Osteocyte (in vitro differentiated cells): Measurements from ENCODE around the gene CTSC. TPM values are rescaled to one million over a fixed set of nuclear protein-coding genes. Genes with fewer than 3 reads are reported as not detected.

ENCODE experiments used
- DNase-seq: peaks from one replicate; pipeline ENCODE4 v3.0.0; 2021; ENCODE audit warnings: mixed read lengths; ENCODE audit not compliant: unreplicated experiment; ENCODE audit errors: extremely low spot score
- H3K27ac Mint-ChIP-seq: one replicate; pipeline ENCODE4 v1.8.0; 2021; ENCODE audit warnings: mild to moderate bottlenecking, mixed read lengths; ENCODE audit not compliant: unreplicated experiment
- H3K27me3 Mint-ChIP-seq: one replicate; pipeline ENCODE4 v1.8.0; 2021; ENCODE audit warnings: mixed read lengths; ENCODE audit not compliant: unreplicated experiment
- H3K36me3 Mint-ChIP-seq: one replicate; pipeline ENCODE4 v1.8.0; 2021; ENCODE audit warnings: mixed read lengths; ENCODE audit not compliant: unreplicated experiment
- H3K4me1 Mint-ChIP-seq: one replicate; pipeline ENCODE4 v1.8.0; 2021; ENCODE audit warnings: mixed read lengths; ENCODE audit not compliant: unreplicated experiment
- H3K4me3 Mint-ChIP-seq: one replicate; pipeline ENCODE4 v1.8.0; 2021; ENCODE audit warnings: mild to moderate bottlenecking, moderate library complexity, mixed read lengths; ENCODE audit not compliant: unreplicated experiment
- H3K9me3 Mint-ChIP-seq: one replicate; pipeline ENCODE4 v1.8.0; 2021; ENCODE audit warnings: mixed read lengths; ENCODE audit not compliant: unreplicated experiment
- total RNA-seq: library from RNA; stranded (reverse); gene quantifications from 2 replicates; pipeline ENCODE4 v1.2.1, GENCODE V29; 2021
- TF ChIP-seq, protein P1 (sequence below): fragments of 200-600 bp; sonication (generic); IDR thresholded peaks from 2 replicates; pipeline ENCODE4 v1.5.0; 2021; ENCODE audit warnings: antibody characterized with exemption, mild to moderate bottlenecking, moderate library complexity

Gene CTSC
- total RNA-seq, 1 donor from 2014 or later = 1.3 TPM

DNA sequence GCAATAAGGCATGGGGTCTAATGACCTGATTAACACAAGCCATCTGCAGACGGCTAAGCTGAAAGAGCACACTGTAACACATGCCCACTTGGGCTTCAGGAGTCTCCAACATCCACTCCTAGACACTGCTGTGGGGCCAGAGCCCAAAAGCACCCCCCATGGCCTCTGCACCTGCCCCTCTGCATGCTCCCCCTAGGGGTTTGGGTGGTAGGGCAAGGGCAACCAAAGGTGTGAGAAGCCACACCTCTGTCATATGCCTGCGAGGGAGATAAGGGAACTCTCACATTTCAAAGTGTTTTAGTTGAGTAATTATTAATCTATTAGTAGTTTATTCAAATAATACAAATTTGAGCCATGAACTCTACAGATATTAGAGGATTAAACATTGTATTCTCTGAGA is 30.8 kb downstream of the CTSC start:
- no peaks in the 10 kb centered on the region for H3K36me3 Mint-ChIP-seq
- H3K27ac Mint-ChIP-seq = no peak overlapping the region
- no peak for DNase-seq
- TF ChIP-seq, protein P1, sequence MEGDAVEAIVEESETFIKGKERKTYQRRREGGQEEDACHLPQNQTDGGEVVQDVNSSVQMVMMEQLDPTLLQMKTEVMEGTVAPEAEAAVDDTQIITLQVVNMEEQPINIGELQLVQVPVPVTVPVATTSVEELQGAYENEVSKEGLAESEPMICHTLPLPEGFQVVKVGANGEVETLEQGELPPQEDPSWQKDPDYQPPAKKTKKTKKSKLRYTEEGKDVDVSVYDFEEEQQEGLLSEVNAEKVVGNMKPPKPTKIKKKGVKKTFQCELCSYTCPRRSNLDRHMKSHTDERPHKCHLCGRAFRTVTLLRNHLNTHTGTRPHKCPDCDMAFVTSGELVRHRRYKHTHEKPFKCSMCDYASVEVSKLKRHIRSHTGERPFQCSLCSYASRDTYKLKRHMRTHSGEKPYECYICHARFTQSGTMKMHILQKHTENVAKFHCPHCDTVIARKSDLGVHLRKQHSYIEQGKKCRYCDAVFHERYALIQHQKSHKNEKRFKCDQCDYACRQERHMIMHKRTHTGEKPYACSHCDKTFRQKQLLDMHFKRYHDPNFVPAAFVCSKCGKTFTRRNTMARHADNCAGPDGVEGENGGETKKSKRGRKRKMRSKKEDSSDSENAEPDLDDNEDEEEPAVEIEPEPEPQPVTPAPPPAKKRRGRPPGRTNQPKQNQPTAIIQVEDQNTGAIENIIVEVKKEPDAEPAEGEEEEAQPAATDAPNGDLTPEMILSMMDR = no peak
- H3K4me3 Mint-ChIP-seq = no peak overlapping the region
- no peaks in the 10 kb centered on the region for H3K9me3 Mint-ChIP-seq
- no peaks in the 10 kb centered on the region for H3K27me3 Mint-ChIP-seq
- no peaks in the 10 kb centered on the region for H3K4me1 Mint-ChIP-seq

DNA sequence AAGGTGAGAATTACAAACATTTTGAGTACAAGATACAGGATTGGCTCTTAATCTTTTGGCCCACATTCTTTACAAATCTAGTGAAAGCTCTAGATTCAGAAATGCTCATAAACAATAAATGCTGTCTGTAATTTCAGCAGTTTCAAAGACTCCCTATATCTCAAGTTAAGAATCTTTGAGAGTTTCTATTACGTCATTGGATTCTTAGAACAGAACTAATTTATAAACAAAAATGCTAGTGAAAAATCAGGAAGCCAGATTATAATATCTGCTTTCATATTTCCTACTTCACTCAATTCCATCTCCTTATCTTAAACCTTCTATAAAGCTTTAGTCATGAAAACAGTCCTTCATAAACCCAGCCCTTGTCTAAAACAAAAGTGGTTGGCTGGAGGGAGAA is 32.1 kb downstream of the CTSC start:
- Mint-ChIP-seq H3K9me3 (no peaks in the 10 kb centered on the region), H3K36me3 (no peaks in the 10 kb centered on the region), H3K4me3 (no peak overlapping the region), H3K4me1 (no peaks in the 10 kb centered on the region), H3K27ac (no peak overlapping the region), H3K27me3 (no peaks in the 10 kb centered on the region)
- TF ChIP-seq, protein P1 = no peak
- no peak for DNase-seq

DNA sequence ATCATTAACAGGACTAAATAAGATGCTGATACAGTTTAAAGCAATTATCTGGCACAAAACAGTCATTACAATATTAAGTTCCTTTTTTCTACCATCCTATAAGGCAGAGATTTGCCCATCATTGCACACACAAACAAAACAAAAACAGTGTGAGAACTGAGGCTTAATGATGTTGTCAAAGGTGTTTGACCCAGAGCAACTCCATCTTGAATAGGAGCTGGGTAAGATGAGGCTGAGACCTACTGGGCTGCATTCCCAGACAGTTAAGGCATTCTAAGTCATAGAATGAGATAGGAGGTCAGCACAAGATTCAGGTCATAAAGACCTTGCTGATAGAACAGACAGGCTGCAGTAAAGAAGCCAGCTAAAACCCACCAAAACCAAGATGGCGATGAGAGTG is 33.2 kb downstream of the CTSC start:
- no peak for DNase-seq
- no peak overlapping the region for H3K4me3 Mint-ChIP-seq
- no peak overlapping the region for H3K27ac Mint-ChIP-seq
- TF ChIP-seq, protein P1 = no peak
- no peaks in the 10 kb centered on the region for H3K36me3 Mint-ChIP-seq
- H3K9me3 Mint-ChIP-seq = no peaks in the 10 kb centered on the region
- no peaks in the 10 kb centered on the region for H3K4me1 Mint-ChIP-seq
- no peaks in the 10 kb centered on the region for H3K27me3 Mint-ChIP-seq

- no peaks in the 10 kb centered on the region for H3K36me3 Mint-ChIP-seq
- DNase-seq = no peak
- H3K9me3 Mint-ChIP-seq = no peaks in the 10 kb centered on the region
- no peaks in the 10 kb centered on the region for H3K4me1 Mint-ChIP-seq
- TF ChIP-seq, protein P1 = no peak
- no peaks in the 10 kb centered on the region for H3K27me3 Mint-ChIP-seq
- H3K27ac Mint-ChIP-seq = no peak overlapping the region
- no peak overlapping the region for H3K4me3 Mint-ChIP-seq
Observed at GRCh38 chr11:88303037-88303436, 34.5 kb downstream of the CTSC start.

GRCh38 chr11:88301488-88302140 is 35.9 kb downstream of the CTSC start:
- no peaks in the 10 kb centered on the region for H3K36me3 Mint-ChIP-seq
- H3K4me1 Mint-ChIP-seq = no peaks in the 10 kb centered on the region

More at GRCh38 chr11:88301488-88302140, 35.9 kb downstream of the CTSC start:
- TF ChIP-seq, protein P1 = no peak
- no peak for DNase-seq
- Mint-ChIP-seq H3K27ac (no peak overlapping the region), H3K9me3 (no peaks in the 10 kb centered on the region), H3K4me3 (no peak overlapping the region), H3K27me3 (no peaks in the 10 kb centered on the region)
